MM.1S (cell line): ENCODE data around the gene GAK.

Experiments
- DNase-seq: peaks from one replicate; pipeline ENCODE4 v3.0.0-alpha.2; 2015
- H2AFZ ChIP-seq: fragments of 300-600 bp; sonication (generic); 2 replicates; pipeline ENCODE4 v1.6.0; 2016; ENCODE audit warnings: antibody characterized with exemption, low read length
- H3F3A ChIP-seq: fragments of 300-600 bp; sonication (generic); 2 replicates; pipeline ENCODE4 v1.6.1; 2016; ENCODE audit warnings: mild to moderate bottlenecking, antibody characterized with exemption, low read length, moderate library complexity, mixed read lengths; ENCODE audit not compliant: insufficient read depth
- H3K27ac ChIP-seq: fragments of 300-600 bp; sonication (generic); 2 replicates; pipeline ENCODE4 v1.5.1; 2016; ENCODE audit warnings: mild to moderate bottlenecking, low read length
- H3K27me3 ChIP-seq: fragments of 300-600 bp; sonication (generic); replicated peaks from 2 replicates; pipeline ENCODE4 v1.6.0; 2016; ENCODE audit warnings: low read length; ENCODE audit not compliant: insufficient read depth
- H3K36me3 ChIP-seq: fragments of 300-600 bp; sonication (generic); replicated peaks from 2 replicates; pipeline ENCODE4 v1.6.1; 2016; ENCODE audit warnings: mild to moderate bottlenecking, low read length, mixed read lengths; ENCODE audit not compliant: insufficient read depth
- H3K4me1 ChIP-seq: fragments of 300-600 bp; sonication (generic); 2 replicates; pipeline ENCODE4 v1.6.1; 2016; ENCODE audit warnings: low read length, mixed read lengths
- H3K4me2 ChIP-seq: fragments of 300-600 bp; sonication (generic); 2 replicates; pipeline ENCODE4 v1.6.0; 2016; ENCODE audit warnings: low read depth, low read length
- H3K4me3 ChIP-seq: fragments of 300-600 bp; sonication (generic); 2 replicates; pipeline ENCODE4 v1.5.1; 2016; ENCODE audit warnings: low read length, mixed read lengths
- H3K79me2 ChIP-seq: fragments of 300-600 bp; sonication (generic); 2 replicates; pipeline ENCODE4 v1.6.1; 2016; ENCODE audit warnings: mixed run types, low read length, mixed read lengths
- H3K9ac ChIP-seq: fragments of 300-600 bp; sonication (generic); 2 replicates; pipeline ENCODE4 v1.6.1; 2016; ENCODE audit warnings: low read length, mixed read lengths
- H3K9me2 ChIP-seq: fragments of 300-600 bp; sonication (generic); replicated peaks from 2 replicates; pipeline ENCODE4 v1.6.1; 2016; ENCODE audit warnings: mild to moderate bottlenecking, low read length, mixed read lengths; ENCODE audit not compliant: insufficient read depth
- H3K9me3 ChIP-seq: fragments of 300-600 bp; sonication (generic); replicated peaks from 2 replicates; pipeline ENCODE4 v1.6.1; 2016; ENCODE audit warnings: mild to moderate bottlenecking, low read length, mixed read lengths; ENCODE audit not compliant: insufficient read depth
- H4K20me1 ChIP-seq: fragments of 300-600 bp; sonication (generic); 2 replicates; pipeline ENCODE4 v1.6.1; 2016; ENCODE audit warnings: mild to moderate bottlenecking, low read length, moderate library complexity, mixed read lengths; ENCODE audit not compliant: insufficient read depth
- EZH2 ChIP-seq: fragments of 300-600 bp; sonication (generic); optimal IDR thresholded peaks from 2 replicates; pipeline ENCODE3; 2017; ENCODE audit warnings: low read depth, mild to moderate bottlenecking, antibody characterized with exemption, low read length, mixed read lengths
- EZH2phosphoT487 ChIP-seq: fragments of 300-600 bp; sonication (generic); IDR thresholded peaks from 2 replicates; pipeline ENCODE4 v1.6.1; 2018; ENCODE audit warnings: antibody characterized with exemption, low read length
- TF ChIP-seq, protein P1 (sequence below): fragments of 300-600 bp; sonication (generic); IDR thresholded peaks from 2 replicates; pipeline ENCODE4 v1.5.1; 2016; ENCODE audit warnings: antibody characterized with exemption, low read length, mixed read lengths

Gene GAK

GRCh38 chr4:898869-899555 is 33.1 kb downstream of the GAK start:
- no peak for DNase-seq
- no peaks in the 10 kb centered on the region for H4K20me1 ChIP-seq
- H3K27me3 ChIP-seq, result no peaks in the 10 kb centered on the region
- no peak overlapping the region for H3K4me3 ChIP-seq
- no peak overlapping the region for H3K9ac ChIP-seq
- H3K27ac ChIP-seq, result no peak overlapping the region
- H3F3A ChIP-seq, result no peaks in the 10 kb centered on the region
- no peak overlapping the region for H2AFZ ChIP-seq
- no peak for TF ChIP-seq EZH2
- no peaks in the 10 kb centered on the region for H3K9me3 ChIP-seq
- no peaks in the 10 kb centered on the region for H3K4me1 ChIP-seq
- H3K4me2 ChIP-seq, result no peak overlapping the region
- peaks cover 14% of the 10 kb centered on the region for H3K36me3 ChIP-seq
- peaks cover 6% of the 10 kb centered on the region for H3K79me2 ChIP-seq
- H3K9me2 ChIP-seq, result no peaks in the 10 kb centered on the region

DNA sequence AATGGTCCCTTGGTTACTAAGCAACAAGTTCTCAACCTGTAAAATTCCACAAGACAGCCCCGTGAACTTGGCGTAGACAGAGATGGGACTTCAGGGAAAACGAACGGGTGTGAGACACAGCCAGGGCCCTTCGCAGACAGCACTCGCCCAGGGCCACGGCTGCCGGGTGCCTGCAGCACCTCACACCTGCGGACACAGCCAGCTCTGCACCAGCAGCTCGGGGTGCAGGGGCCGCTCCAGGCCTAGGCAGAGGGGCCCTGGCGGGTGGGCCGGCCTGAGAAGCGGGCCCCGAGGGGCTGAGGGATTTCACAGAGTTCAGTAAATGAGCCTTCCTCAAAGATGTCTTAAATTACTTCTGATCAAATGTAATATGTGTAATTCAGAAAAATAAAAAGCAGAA is 34.0 kb downstream of the GAK start:
- H3K36me3 ChIP-seq, result peaks cover 16% of the 10 kb centered on the region

DNA sequence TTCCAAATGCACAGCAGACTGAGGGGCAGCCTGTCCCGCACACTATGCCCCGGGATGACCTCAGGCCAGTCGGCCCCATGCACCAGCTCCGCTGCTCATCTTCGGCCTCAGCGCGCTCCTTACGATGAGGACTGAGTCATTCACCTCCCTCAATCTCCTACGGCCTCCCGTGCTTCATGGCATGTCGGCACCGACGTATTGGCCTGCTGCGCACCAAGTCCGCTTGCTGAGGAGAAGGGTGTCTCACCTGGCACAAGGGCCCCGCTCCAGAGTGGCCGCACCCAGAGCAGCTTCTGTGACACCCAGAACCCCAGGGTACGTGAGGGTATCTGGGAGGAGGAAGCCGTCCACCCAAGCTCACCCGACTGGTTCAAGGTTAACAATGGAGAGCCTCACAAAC is 35.5 kb downstream of the GAK start:
- Histone ChIP-seq H3K79me2 (peaks cover 6% of the 10 kb centered on the region), H3K27ac (no peak overlapping the region), H3F3A (no peaks in the 10 kb centered on the region), H3K4me1 (no peaks in the 10 kb centered on the region), H3K9ac (no peak overlapping the region), H3K4me3 (no peak overlapping the region), H3K9me2 (no peaks in the 10 kb centered on the region), H3K4me2 (no peak overlapping the region), H3K27me3 (no peaks in the 10 kb centered on the region), H2AFZ (no peak overlapping the region), H3K36me3 (peaks cover 20% of the 10 kb centered on the region), H4K20me1 (no peaks in the 10 kb centered on the region), H3K9me3 (no peaks in the 10 kb centered on the region)
- DNase-seq, result no peak
- TF ChIP-seq EZH2 (no peak), EZH2phosphoT487 (no peak)
- TF ChIP-seq, protein P1, sequence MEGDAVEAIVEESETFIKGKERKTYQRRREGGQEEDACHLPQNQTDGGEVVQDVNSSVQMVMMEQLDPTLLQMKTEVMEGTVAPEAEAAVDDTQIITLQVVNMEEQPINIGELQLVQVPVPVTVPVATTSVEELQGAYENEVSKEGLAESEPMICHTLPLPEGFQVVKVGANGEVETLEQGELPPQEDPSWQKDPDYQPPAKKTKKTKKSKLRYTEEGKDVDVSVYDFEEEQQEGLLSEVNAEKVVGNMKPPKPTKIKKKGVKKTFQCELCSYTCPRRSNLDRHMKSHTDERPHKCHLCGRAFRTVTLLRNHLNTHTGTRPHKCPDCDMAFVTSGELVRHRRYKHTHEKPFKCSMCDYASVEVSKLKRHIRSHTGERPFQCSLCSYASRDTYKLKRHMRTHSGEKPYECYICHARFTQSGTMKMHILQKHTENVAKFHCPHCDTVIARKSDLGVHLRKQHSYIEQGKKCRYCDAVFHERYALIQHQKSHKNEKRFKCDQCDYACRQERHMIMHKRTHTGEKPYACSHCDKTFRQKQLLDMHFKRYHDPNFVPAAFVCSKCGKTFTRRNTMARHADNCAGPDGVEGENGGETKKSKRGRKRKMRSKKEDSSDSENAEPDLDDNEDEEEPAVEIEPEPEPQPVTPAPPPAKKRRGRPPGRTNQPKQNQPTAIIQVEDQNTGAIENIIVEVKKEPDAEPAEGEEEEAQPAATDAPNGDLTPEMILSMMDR, result no peak

More for the DNA sequence above, 34.0 kb downstream of the GAK start:
- Histone ChIP-seq H3K4me1 (no peaks in the 10 kb centered on the region), H2AFZ (no peak overlapping the region), H3K4me2 (no peak overlapping the region), H3K9me2 (no peaks in the 10 kb centered on the region), H3K27me3 (no peaks in the 10 kb centered on the region), H3F3A (no peaks in the 10 kb centered on the region), H3K9me3 (no peaks in the 10 kb centered on the region), H4K20me1 (no peaks in the 10 kb centered on the region), H3K4me3 (no peak overlapping the region), H3K27ac (no peak overlapping the region), H3K9ac (no peak overlapping the region), H3K79me2 (peaks cover 6% of the 10 kb centered on the region)
- no peak for DNase-seq
- TF ChIP-seq EZH2 (no peak), EZH2phosphoT487 (no peak)
- TF ChIP-seq, protein P1, result no peak

GRCh38 chr4:896216-896615 is 35.9 kb downstream of the GAK start:
- TF ChIP-seq, protein P1, result no peak
- Histone ChIP-seq H3K27me3 (no peaks in the 10 kb centered on the region), H4K20me1 (no peaks in the 10 kb centered on the region), H3K36me3 (peaks cover 20% of the 10 kb centered on the region), H3K79me2 (peaks cover 6% of the 10 kb centered on the region), H3K4me1 (no peaks in the 10 kb centered on the region), H3K4me2 (no peak overlapping the region), H3K9ac (no peak overlapping the region), H3K4me3 (no peak overlapping the region), H3F3A (no peaks in the 10 kb centered on the region), H3K9me2 (no peaks in the 10 kb centered on the region), H3K9me3 (no peaks in the 10 kb centered on the region), H3K27ac (no peak overlapping the region), H2AFZ (no peak overlapping the region)
- no peak for DNase-seq
